Activated naive CD8-positive, alpha-beta T cell treated with anti-CD3 and anti-CD28 coated beads, Interleukin-2, amount 10 ng/mL, durations not matched to agents 7 days and 5 days (primary cell): Measurements from ENCODE around the gene SSBP3. TPM values are rescaled to one million over a fixed set of nuclear protein-coding genes. Genes with fewer than 3 reads are reported as not detected.
"Not testable (repeated sequence)": the region's sequence is repeated elsewhere in the genome, so short reads cannot be mapped to it uniquely, and the experiment has no call there.

Experiments
- ATAC-seq: fragments of 150-1000 bp; cut with Tn5 transposase; one replicate; pipeline ENCODE4 v1.10.0; 2021; ENCODE audit warnings: low read depth, moderate library complexity
- POLR2A ChIA-PET: fragments of 350-600 bp; sonication (Branson Sonifier 250); formaldehyde crosslinking; loops from one replicate; lab custom pipeline; 2021; ENCODE audit warnings: antibody characterized with exemption; lab: Charles Lee
- DNase-seq: peaks from one replicate; pipeline ENCODE4 v3.0.0; 2021
- H3K27ac Mint-ChIP-seq: one replicate; pipeline ENCODE4 v1.8.0; 2022; ENCODE audit warnings: mild to moderate bottlenecking, mixed read lengths
- H3K27me3 Mint-ChIP-seq: one replicate; pipeline ENCODE4 v1.8.0; 2022; ENCODE audit warnings: mild to moderate bottlenecking, moderate library complexity, mixed read lengths
- H3K36me3 Mint-ChIP-seq: one replicate; pipeline ENCODE4 v1.8.0; 2021; ENCODE audit warnings: mild to moderate bottlenecking, mixed read lengths
- H3K4me1 Mint-ChIP-seq: one replicate; pipeline ENCODE4 v1.8.0; 2021; ENCODE audit warnings: mixed read lengths
- H3K4me3 Mint-ChIP-seq: one replicate; pipeline ENCODE4 v1.8.0; 2022; ENCODE audit warnings: mild to moderate bottlenecking, moderate library complexity, mixed read lengths
- H3K9me3 Mint-ChIP-seq: one replicate; pipeline ENCODE4 v1.8.0; 2021; ENCODE audit warnings: mixed read lengths
- total RNA-seq, 2 experiments: library from RNA; stranded (reverse); gene quantifications; one replicate each; pipeline ENCODE4 v1.2.3, GENCODE V29; 2021

The SSBP3 gene
- 100 to 1,000 TPM; 109 to 126 TPM for total RNA-seq

GRCh38 chr1:54406339-54407153, at the start of gene SSBP3:
TSS of gene SSBP3 (minus strand) at chr1:54406394.
- POLR2A ChIA-PET: interaction anchor here (0.6 to 4.8 kb wide), 15 partner anchors 10 to 353 kb away, joined by 3 to 92 read pairs (median 5); partner anchors contain the start of genes CYB5RL, MRPL37, TCEANC2 and TMEM59
- Mint-ChIP-seq H3K27me3 (no peaks in the 10 kb centered on the region), H3K9me3 (no peaks in the 10 kb centered on the region), H3K4me1 (peaks cover 65% of the 10 kb centered on the region), H3K36me3 (peaks cover 31% of the 10 kb centered on the region), H3K4me3 (peak within 1 kb of the TSS; percentile 91), H3K27ac (peak within 1 kb of the TSS; percentile 84)
- peak; percentile 89 for ATAC-seq
- DNase-seq: peak; percentile 97

- no peak for ATAC-seq
- H3K4me1 Mint-ChIP-seq: peaks cover 3% of the 10 kb centered on the region
- POLR2A ChIA-PET: interaction anchor here (0.8 kb wide), 1 partner anchor 21 kb away, joined by 3 read pairs; no protein-coding TSS in a partner anchor
- H3K4me3 Mint-ChIP-seq: no peak overlapping the region
- DNase-seq: no peak
- peaks cover 1% of the 10 kb centered on the region for H3K27me3 Mint-ChIP-seq
- peaks cover 1% of the 10 kb centered on the region for H3K36me3 Mint-ChIP-seq
- no peak overlapping the region for H3K27ac Mint-ChIP-seq
- H3K9me3 Mint-ChIP-seq: peaks cover 7% of the 10 kb centered on the region
Observed at GRCh38 chr1:54453509-54453908, 47.3 kb upstream of the SSBP3 start.

- H3K9me3 Mint-ChIP-seq: peaks cover 7% of the 10 kb centered on the region
- ATAC-seq: no peak
- H3K36me3 Mint-ChIP-seq: peaks cover 1% of the 10 kb centered on the region
- H3K4me3 Mint-ChIP-seq: no peak overlapping the region
- H3K27ac Mint-ChIP-seq: no peak overlapping the region
- POLR2A ChIA-PET: interaction anchor here (0.8 kb wide), 1 partner anchor 20 kb away, joined by 3 read pairs; no protein-coding TSS in a partner anchor
- DNase-seq: no peak
- H3K27me3 Mint-ChIP-seq: peaks cover 1% of the 10 kb centered on the region
- no peaks in the 10 kb centered on the region for H3K4me1 Mint-ChIP-seq
Observed at GRCh38 chr1:54453022-54453421, 46.8 kb upstream of the SSBP3 start.

GRCh38 chr1:54449431-54449830, 43.2 kb upstream of the SSBP3 start:
- POLR2A ChIA-PET, H3K27ac Mint-ChIP-seq, H3K4me3 Mint-ChIP-seq, DNase-seq, H3K4me1 Mint-ChIP-seq, H3K9me3 Mint-ChIP-seq, ATAC-seq, H3K36me3 Mint-ChIP-seq: not testable (repeated sequence)
- H3K27me3 Mint-ChIP-seq: peaks cover 13% of the 10 kb centered on the region

GRCh38 chr1:54448801-54449200, 42.6 kb upstream of the SSBP3 start:
- H3K36me3 Mint-ChIP-seq, H3K9me3 Mint-ChIP-seq, DNase-seq, H3K4me3 Mint-ChIP-seq, H3K4me1 Mint-ChIP-seq, ATAC-seq, H3K27ac Mint-ChIP-seq, POLR2A ChIA-PET: not testable (repeated sequence)
- peaks cover 17% of the 10 kb centered on the region for H3K27me3 Mint-ChIP-seq

GRCh38 chr1:54447081-54447480, 40.9 kb upstream of the SSBP3 start:
- not testable (repeated sequence) for DNase-seq

GRCh38 chr1:54442185-54442584, 36.0 kb upstream of the SSBP3 start:
- DNase-seq (no peak), ATAC-seq (no peak)
- H3K27me3 Mint-ChIP-seq: peaks cover 14% of the 10 kb centered on the region
- no peaks in the 10 kb centered on the region for H3K4me1 Mint-ChIP-seq
- no peak overlapping the region for H3K27ac Mint-ChIP-seq
- H3K4me3 Mint-ChIP-seq: no peak overlapping the region
- no peaks in the 10 kb centered on the region for H3K36me3 Mint-ChIP-seq
- POLR2A ChIA-PET: no interaction called here
- peaks cover 3% of the 10 kb centered on the region for H3K9me3 Mint-ChIP-seq

More at GRCh38 chr1:54447081-54447480, 40.9 kb upstream of the SSBP3 start:
- H3K4me3 Mint-ChIP-seq, H3K36me3 Mint-ChIP-seq, H3K27ac Mint-ChIP-seq, POLR2A ChIA-PET, H3K4me1 Mint-ChIP-seq, H3K9me3 Mint-ChIP-seq, ATAC-seq: not testable (repeated sequence)
- H3K27me3 Mint-ChIP-seq: peaks cover 21% of the 10 kb centered on the region

- H3K27me3 Mint-ChIP-seq: peaks cover 8% of the 10 kb centered on the region
- ATAC-seq: no peak
- H3K36me3 Mint-ChIP-seq: no peaks in the 10 kb centered on the region
- H3K4me3 Mint-ChIP-seq: no peak overlapping the region
- peaks cover under 1% of the 10 kb centered on the region for H3K9me3 Mint-ChIP-seq
- POLR2A ChIA-PET: no interaction called here
- H3K4me1 Mint-ChIP-seq: no peaks in the 10 kb centered on the region
- no peak overlapping the region for H3K27ac Mint-ChIP-seq
- DNase-seq: no peak
Observed at GRCh38 chr1:54439550-54440223, 33.5 kb upstream of the SSBP3 start.

GRCh38 chr1:54437783-54438182, 31.6 kb upstream of the SSBP3 start:
- Mint-ChIP-seq H3K9me3 (no peaks in the 10 kb centered on the region), H3K27me3 (no peaks in the 10 kb centered on the region), H3K4me3 (no peak overlapping the region), H3K36me3 (no peaks in the 10 kb centered on the region), H3K4me1 (no peaks in the 10 kb centered on the region), H3K27ac (no peak overlapping the region)
- ATAC-seq (no peak), DNase-seq (no peak)
- POLR2A ChIA-PET: no interaction called here

GRCh38 chr1:54436826-54437225, 30.6 kb upstream of the SSBP3 start:
- POLR2A ChIA-PET: no interaction called here
- H3K27me3 Mint-ChIP-seq: no peaks in the 10 kb centered on the region

GRCh38 chr1:54429838-54430237, 23.6 kb upstream of the SSBP3 start:
- Mint-ChIP-seq H3K4me1 (no peaks in the 10 kb centered on the region), H3K9me3 (no peaks in the 10 kb centered on the region), H3K27ac (no peak overlapping the region), H3K27me3 (no peaks in the 10 kb centered on the region), H3K4me3 (no peak overlapping the region), H3K36me3 (no peaks in the 10 kb centered on the region)
- DNase-seq (no peak), ATAC-seq (no peak)
- POLR2A ChIA-PET: no interaction called here

More at GRCh38 chr1:54436826-54437225, 30.6 kb upstream of the SSBP3 start:
- no peak for DNase-seq
- no peak overlapping the region for H3K4me3 Mint-ChIP-seq
- no peak overlapping the region for H3K27ac Mint-ChIP-seq
- H3K4me1 Mint-ChIP-seq: no peaks in the 10 kb centered on the region
- H3K36me3 Mint-ChIP-seq: no peaks in the 10 kb centered on the region
- ATAC-seq: no peak
- no peaks in the 10 kb centered on the region for H3K9me3 Mint-ChIP-seq

- Mint-ChIP-seq H3K4me1 (no peaks in the 10 kb centered on the region), H3K27ac (no peak overlapping the region), H3K4me3 (no peak overlapping the region), H3K27me3 (no peaks in the 10 kb centered on the region), H3K9me3 (no peaks in the 10 kb centered on the region), H3K36me3 (no peaks in the 10 kb centered on the region)
- no peak for ATAC-seq
- DNase-seq: no peak
- POLR2A ChIA-PET: no interaction called here
Observed at GRCh38 chr1:54428837-54429518, 22.8 kb upstream of the SSBP3 start.

- no peaks in the 10 kb centered on the region for H3K36me3 Mint-ChIP-seq
Observed at GRCh38 chr1:54425152-54425584, 19.0 kb upstream of the SSBP3 start.

More at GRCh38 chr1:54425152-54425584, 19.0 kb upstream of the SSBP3 start:
- ATAC-seq (no peak), DNase-seq (no peak)
- Mint-ChIP-seq H3K4me1 (peaks cover 2% of the 10 kb centered on the region), H3K4me3 (no peak overlapping the region), H3K9me3 (no peaks in the 10 kb centered on the region), H3K27ac (no peak overlapping the region), H3K27me3 (no peaks in the 10 kb centered on the region)
- POLR2A ChIA-PET: no interaction called here
